ENCODE data around the gene ADM5. TPM values are rescaled to one million over a fixed set of nuclear protein-coding genes. Genes with fewer than 3 reads are reported as not detected.

ADM5 gene
- total RNA-seq, 1 donor from 2014 or later: 2.1 TPM

- no peak for ATAC-seq
- Histone ChIP-seq H3K36me3 (peaks cover 45% of the 10 kb centered on the region), H3K27ac (peak overlapping the region; percentile 67), H3K4me3 (no peak overlapping the region), H3K4me1 (peaks cover 37% of the 10 kb centered on the region), H3K9me3 (no peaks in the 10 kb centered on the region), H3K27me3 (ENCODE audit: low read depth) (no peaks in the 10 kb centered on the region)
- no peak for DNase-seq
- TF ChIP-seq CTCF (IDR thresholded peaks at IDR 0.05): no peak
- intact Hi-C loops (cut with DNase I): no loop called here
These were observed 9.5 kb upstream of the ADM5 start for GRCh38 chr19:49679771-49680413.

- H3K4me3 ChIP-seq: peak overlapping the region; percentile 35
- TF ChIP-seq CTCF (IDR thresholded peaks at IDR 0.05): peak; percentile 100
- DNase-seq: peak; percentile 93
- no peaks in the 10 kb centered on the region for H3K9me3 ChIP-seq
- ATAC-seq: peak; percentile 23 to 57
- H3K27me3 ChIP-seq (ENCODE audit: low read depth): no peaks in the 10 kb centered on the region
- peaks cover 36% of the 10 kb centered on the region for H3K4me1 ChIP-seq
- intact Hi-C loops (cut with DNase I): no loop called here
- H3K27ac ChIP-seq: peak overlapping the region; percentile 67
- peaks cover 53% of the 10 kb centered on the region for H3K36me3 ChIP-seq
These were observed 8.7 kb upstream of the ADM5 start for GRCh38 chr19:49680421-49681351.

GRCh38 chr19:49681830-49682229 is 7.6 kb upstream of the ADM5 start:
- Histone ChIP-seq H3K4me3 (no peak overlapping the region), H3K9me3 (no peaks in the 10 kb centered on the region), H3K4me1 (peaks cover 30% of the 10 kb centered on the region), H3K36me3 (peaks cover 63% of the 10 kb centered on the region), H3K27me3 (ENCODE audit: low read depth) (no peaks in the 10 kb centered on the region), H3K27ac (no peak overlapping the region)
- DNase-seq (no peak), ATAC-seq (no peak)
- no peak for TF ChIP-seq CTCF (IDR thresholded peaks at IDR 0.05)
- intact Hi-C loops (cut with DNase I): no loop called here

GRCh38 chr19:49682274-49682673 is 7.1 kb upstream of the ADM5 start:
- peaks cover 67% of the 10 kb centered on the region for H3K36me3 ChIP-seq
- no peak overlapping the region for H3K27ac ChIP-seq
- peaks cover 30% of the 10 kb centered on the region for H3K4me1 ChIP-seq
- no peak for TF ChIP-seq CTCF (IDR thresholded peaks at IDR 0.05)
- no peak for ATAC-seq
- intact Hi-C loops (cut with DNase I): no loop called here
- H3K4me3 ChIP-seq: no peak overlapping the region
- H3K27me3 ChIP-seq (ENCODE audit: low read depth): no peaks in the 10 kb centered on the region
- no peaks in the 10 kb centered on the region for H3K9me3 ChIP-seq
- DNase-seq: no peak

GRCh38 chr19:49683814-49684250 is 5.6 kb upstream of the ADM5 start:
- H3K36me3 ChIP-seq: peaks cover 78% of the 10 kb centered on the region
- no peak for TF ChIP-seq CTCF (IDR thresholded peaks at IDR 0.05)
- ATAC-seq (no peak), DNase-seq (no peak)
- intact Hi-C loops (cut with DNase I): no loop called here
- H3K4me3 ChIP-seq: no peak overlapping the region
- H3K9me3 ChIP-seq: no peaks in the 10 kb centered on the region
- peaks cover 19% of the 10 kb centered on the region for H3K4me1 ChIP-seq
- H3K27ac ChIP-seq: no peak overlapping the region
- H3K27me3 ChIP-seq (ENCODE audit: low read depth): no peaks in the 10 kb centered on the region
